22Rv1 (cell line): ENCODE measurements around the gene POLR2L.

Source experiments
- ZFX ChIP-seq: fragments of 450-650 bp; IDR thresholded peaks from 2 replicates; pipeline ENCODE4 v1.6.1; 2017; ENCODE audit warnings: antibody characterized with exemption, borderline replicate concordance
- TF ChIP-seq, protein P1 (sequence below): fragments of 450-650 bp; IDR thresholded peaks from 2 replicates; pipeline ENCODE4 v1.5.1; 2017; ENCODE audit warnings: mild to moderate bottlenecking

DNA sequence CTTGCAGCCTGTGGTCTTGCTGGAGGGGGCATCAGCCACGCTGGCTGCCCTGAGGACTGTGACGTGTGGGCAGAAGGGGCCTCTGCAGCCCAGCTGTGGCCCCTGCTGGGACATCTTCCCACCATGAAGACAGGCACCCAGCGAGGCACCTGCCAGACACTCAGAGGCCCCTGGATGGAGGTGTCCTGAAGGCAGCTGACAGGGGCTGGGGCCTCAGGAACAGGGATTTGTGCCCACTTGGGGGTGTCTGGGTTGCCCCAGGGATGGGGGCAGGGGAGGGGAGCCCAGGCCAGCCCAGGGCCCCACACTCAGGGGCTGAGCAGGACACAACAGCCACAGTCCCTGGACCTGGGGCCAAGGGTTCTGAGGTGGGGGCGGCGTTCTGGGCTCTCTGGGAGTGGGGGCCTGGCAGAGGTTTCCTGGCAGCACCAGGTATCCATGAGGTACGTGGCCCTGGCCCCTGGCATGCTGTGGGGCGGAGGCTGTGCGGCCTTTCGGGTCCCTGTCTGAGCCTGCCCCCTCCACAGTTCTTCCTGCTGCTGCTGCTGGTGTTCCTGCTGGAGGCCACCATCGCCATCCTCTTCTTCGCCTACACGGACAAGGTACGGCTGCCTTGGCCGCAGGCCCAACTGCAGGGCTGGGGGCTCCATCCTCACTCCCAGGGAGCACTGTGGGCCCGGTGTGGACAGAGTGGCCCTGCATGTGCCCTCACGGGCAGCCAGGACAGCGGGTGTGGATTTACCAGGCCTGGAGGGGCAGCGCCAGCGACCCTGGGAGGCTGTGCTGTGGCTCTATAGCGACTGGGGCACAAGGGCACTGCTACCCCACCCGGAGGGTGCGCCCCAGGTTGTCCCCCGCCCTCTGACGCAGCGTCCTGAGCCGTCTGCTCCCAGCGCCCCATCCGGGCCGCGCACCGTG lies 21.8 kb upstream of the POLR2L start:
- TF ChIP-seq, protein P1, sequence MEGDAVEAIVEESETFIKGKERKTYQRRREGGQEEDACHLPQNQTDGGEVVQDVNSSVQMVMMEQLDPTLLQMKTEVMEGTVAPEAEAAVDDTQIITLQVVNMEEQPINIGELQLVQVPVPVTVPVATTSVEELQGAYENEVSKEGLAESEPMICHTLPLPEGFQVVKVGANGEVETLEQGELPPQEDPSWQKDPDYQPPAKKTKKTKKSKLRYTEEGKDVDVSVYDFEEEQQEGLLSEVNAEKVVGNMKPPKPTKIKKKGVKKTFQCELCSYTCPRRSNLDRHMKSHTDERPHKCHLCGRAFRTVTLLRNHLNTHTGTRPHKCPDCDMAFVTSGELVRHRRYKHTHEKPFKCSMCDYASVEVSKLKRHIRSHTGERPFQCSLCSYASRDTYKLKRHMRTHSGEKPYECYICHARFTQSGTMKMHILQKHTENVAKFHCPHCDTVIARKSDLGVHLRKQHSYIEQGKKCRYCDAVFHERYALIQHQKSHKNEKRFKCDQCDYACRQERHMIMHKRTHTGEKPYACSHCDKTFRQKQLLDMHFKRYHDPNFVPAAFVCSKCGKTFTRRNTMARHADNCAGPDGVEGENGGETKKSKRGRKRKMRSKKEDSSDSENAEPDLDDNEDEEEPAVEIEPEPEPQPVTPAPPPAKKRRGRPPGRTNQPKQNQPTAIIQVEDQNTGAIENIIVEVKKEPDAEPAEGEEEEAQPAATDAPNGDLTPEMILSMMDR, result no peak
- TF ChIP-seq ZFX, result no peak
